ENCODE data around the gene PDK2. TPM values are rescaled to one million over a fixed set of nuclear protein-coding genes. Genes with fewer than 3 reads are reported as not detected.

The PDK2 gene
- total and polyA plus RNA-seq, 12 donors = 88.1 to 337 (median 225) TPM

- H3K36me3 ChIP-seq = peaks cover 0 to 85% (median 35%) of the 10 kb centered on the region in 9 donors
- ATAC-seq = peak in 4 of 8 donors; percentile 3 to 36 (median 7)
- intact Hi-C loops (cut with DNase I) = loop anchor here in 3 of 10 donors (10.0 kb wide), 3 partner anchors 195 to 515 kb away; no protein-coding TSS in a partner anchor
Measured at GRCh38 chr17:50080096-50080480, 15.1 kb upstream of the PDK2 start.

GRCh38 chr17:50080827-50081226, 14.3 kb upstream of the PDK2 start:
- Histone ChIP-seq H3K27ac (peak overlapping the region in 7 of 10 donors; percentile 29 to 63 (median 49)), H3K4me3 (no peak overlapping the region), H3K4me1 (peaks cover 0 to 18% (median 3%) of the 10 kb centered on the region in 9 donors), H3K27me3 (no peaks in the 10 kb centered on the region), H3K9me3 (no peaks in the 10 kb centered on the region), H3K36me3 (peaks cover 0 to 78% (median 27%) of the 10 kb centered on the region in 9 donors)
- TF ChIP-seq CTCF (IDR thresholded peaks at IDR 0.05) = no peak
- intact Hi-C loops (cut with DNase I) = loop anchor here in 3 of 10 donors (10.0 kb wide), 3 partner anchors 196 to 516 kb away; no protein-coding TSS in a partner anchor
- WGBS, 2 donors = 50 to 65% methylated on average over 7 of the region's 7 CpGs
- ATAC-seq (peak; percentile 64 to 82 (median 78)), DNase-seq (peak in 1 of 2 donors; percentile 71)

More at GRCh38 chr17:50080096-50080480, 15.1 kb upstream of the PDK2 start:
- Histone ChIP-seq H3K27me3 (no peaks in the 10 kb centered on the region), H3K4me3 (no peak overlapping the region), H3K4me1 (peaks cover 0 to 18% (median 3%) of the 10 kb centered on the region in 9 donors), H3K27ac (no peak overlapping the region), H3K9me3 (no peaks in the 10 kb centered on the region)
- no peak for DNase-seq
- WGBS, 2 donors = 84 to 91% methylated on average over 11 of the region's 11 CpGs
- no peak for TF ChIP-seq CTCF (IDR thresholded peaks at IDR 0.05)

GRCh38 chr17:50081757-50082156, 13.4 kb upstream of the PDK2 start:
- DNase-seq = no peak

More at GRCh38 chr17:50081757-50082156, 13.4 kb upstream of the PDK2 start:
- TF ChIP-seq CTCF (IDR thresholded peaks at IDR 0.05) = no peak
- Histone ChIP-seq H3K27me3 (no peaks in the 10 kb centered on the region), H3K36me3 (peaks cover 0 to 69% (median 26%) of the 10 kb centered on the region in 9 donors), H3K4me3 (no peak overlapping the region), H3K27ac (peak overlapping the region in 6 of 10 donors; percentile 29 to 63 (median 51)), H3K4me1 (peaks cover 0 to 18% (median 3%) of the 10 kb centered on the region in 9 donors), H3K9me3 (no peaks in the 10 kb centered on the region)
- intact Hi-C loops (cut with DNase I) = loop anchor here in 3 of 10 donors (10.0 kb wide), 3 partner anchors 197 to 517 kb away; no protein-coding TSS in a partner anchor
- 78 to 80% methylated on average over 5 of the region's 5 CpGs for WGBS, 2 donors
- ATAC-seq = no peak

All from heart right ventricle (tissue), 16 donors.